Stimulated activated CD8-positive, alpha-beta memory T cell treated with anti-CD3 and anti-CD28 coated beads, Interleukin-4, amount 100 ng/mL, for 24 hours (primary cell): ENCODE data around the gene TTC1.

ENCODE experiments used
- DNase-seq: peaks from one replicate; pipeline ENCODE4 v3.0.0-alpha.2; 2020; ENCODE audit warnings: low read depth

Gene TTC1

GRCh38 chr5:160088805-160089204, 79.9 kb downstream of the TTC1 start:
- DNase-seq: no peak

DNA sequence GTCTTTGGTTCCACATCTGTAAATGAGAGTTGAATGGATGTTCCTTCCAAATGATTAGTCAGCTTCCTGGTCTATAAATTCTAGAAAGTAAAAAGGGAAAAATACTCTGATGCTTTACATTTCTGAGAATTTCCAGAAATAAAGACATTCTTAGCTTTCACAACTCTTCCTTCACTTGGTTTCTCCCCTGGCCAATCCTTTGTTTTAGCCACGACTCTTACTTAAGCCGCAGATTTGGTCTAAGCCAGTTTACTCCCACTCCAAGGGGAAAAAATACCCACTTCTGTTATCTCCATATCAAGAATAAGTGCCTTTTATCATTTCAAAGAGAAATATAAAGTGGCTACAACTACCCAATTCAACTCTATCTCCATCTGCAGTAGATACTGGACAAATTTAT, 80.6 kb downstream of the TTC1 start:
- DNase-seq: no peak

DNA sequence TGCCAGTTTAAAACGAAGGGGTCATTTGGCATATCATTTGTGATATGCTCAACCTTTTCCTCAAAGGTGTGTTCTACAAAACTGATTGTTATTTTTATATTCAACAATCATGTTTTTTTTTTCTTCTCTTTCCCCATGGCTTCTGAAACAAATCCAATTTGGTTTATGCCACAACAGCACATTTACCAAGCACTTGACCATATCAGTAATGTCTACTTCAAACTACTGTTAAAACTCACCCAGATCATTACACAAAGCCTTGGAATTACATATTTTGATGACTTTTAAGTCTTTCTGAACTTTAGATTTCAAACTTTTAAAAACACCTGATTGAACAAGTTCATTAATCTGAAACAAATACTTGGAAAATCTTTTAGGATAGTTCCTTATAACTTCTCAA, 81.1 kb downstream of the TTC1 start:
- DNase-seq: no peak

DNA sequence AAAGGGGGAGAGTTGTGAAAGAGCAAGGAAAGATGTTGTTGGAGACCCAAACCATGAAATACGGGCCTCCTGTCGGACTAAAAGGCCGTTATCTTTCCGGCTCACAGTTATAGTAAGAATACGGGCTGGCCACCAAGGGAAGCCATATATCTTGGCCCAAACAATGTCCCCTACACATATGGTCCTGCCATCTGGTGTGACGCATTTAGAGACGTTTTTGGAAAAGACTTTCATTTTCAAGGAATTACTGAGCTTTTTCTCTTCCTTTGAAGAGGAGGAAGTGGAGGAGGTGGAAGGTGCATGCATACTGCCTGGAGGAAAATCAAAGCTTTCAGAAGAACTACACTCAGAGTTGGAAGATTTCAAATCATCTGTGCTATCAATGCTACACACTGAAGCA, 83.6 kb downstream of the TTC1 start:
- DNase-seq: no peak

DNA sequence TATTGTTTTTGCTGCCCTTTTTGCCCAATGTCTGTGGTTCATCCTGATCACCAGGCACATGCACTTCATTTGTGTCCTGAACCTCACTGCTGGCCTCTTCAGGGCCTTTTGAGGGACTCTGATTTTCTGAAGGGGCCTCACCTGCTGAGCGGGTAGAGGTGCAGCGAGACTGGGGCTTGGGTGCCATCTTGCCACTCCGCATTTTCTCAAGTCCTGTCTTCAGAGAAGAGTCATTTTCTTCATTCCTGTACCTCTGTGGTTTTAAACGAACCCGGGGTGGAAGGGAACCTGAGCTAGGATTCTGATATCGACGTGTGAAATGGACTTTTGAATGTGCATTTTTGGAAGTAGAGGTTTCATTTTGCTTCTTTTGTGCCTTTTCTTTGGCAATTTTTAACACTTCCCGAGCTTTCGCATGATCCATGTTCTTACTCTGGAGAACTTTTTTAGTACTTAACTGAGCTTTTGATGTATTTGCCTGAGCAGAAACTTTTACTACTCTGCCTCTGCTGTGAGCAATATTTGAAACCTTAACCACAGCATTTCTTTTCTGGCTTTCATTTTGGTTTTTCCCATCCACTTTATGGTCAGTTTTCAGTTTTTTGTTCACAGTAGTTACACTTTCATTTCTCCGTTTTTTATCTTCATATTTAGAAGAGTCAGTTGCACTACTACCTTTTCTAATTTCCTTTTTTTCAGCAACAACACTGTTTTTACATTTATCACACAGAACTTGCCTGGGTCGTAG, 84.2 kb downstream of the TTC1 start:
- DNase-seq: no peak

GRCh38 chr5:160096178-160096577, 87.2 kb downstream of the TTC1 start:
- DNase-seq: no peak

GRCh38 chr5:160097991-160098390, 89.1 kb downstream of the TTC1 start:
- DNase-seq: no peak

DNA sequence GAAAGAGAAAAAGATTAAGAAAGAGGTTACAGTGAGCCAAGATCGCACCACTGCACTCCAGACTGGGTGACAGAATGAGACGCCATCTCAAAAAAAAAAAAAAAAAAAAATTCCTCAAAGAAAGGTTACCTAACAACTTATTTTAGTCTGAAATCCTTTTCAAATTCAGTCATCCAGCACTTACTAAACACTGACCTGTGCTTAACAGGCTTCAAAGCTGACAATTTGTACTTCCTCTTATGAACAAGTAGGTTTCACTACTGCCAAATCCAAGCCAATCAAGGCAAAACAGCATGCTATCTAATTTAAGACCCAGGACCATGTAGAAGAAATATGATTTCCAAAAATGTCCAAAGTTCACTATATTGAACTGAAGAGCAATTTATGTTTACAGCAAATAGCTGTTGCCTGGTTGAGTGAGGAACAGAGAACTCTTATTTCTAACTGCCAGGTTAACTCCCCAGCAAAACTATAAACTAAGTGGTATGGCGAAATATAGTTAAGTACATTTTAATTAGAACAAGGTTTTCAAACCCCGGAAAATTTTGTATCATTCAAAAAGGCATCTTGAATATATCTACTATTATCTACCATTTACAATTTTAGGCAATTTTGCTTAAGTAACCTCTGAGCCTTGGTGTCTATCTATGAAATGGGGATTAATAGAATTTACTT, 96.9 kb downstream of the TTC1 start:
- no peak for DNase-seq

DNA sequence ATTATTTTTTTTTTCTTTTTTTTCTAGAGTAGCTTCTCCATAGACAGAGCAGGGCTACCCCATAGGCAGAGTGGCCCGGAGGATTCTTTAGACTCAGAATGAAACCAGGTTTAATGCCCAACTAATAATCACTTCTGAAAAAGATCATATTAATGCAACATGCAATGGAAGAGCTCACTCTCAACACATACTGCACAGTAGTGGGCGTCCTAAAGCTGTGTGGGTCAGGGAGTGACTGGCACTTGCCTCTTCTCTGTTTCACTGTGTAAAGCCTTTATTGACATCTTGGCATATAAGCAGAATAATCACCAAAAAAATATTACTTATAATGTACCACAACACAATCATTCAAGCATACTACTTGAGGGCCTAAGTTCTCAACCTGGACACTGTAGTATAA, 99.2 kb downstream of the TTC1 start:
- no peak for DNase-seq
